BE2C (cell line): ENCODE data around the gene AURKAIP1.

Experiments
- DNase-seq: peaks from one replicate; pipeline ENCODE4 v3.0.0-alpha.2; 2020
- H3K27me3 ChIP-seq: fragments of 250-450 bp; sonication (Bioruptor Pico); 2 replicates; pipeline ENCODE4 v1.5.1; 2020; ENCODE audit warnings: mild to moderate bottlenecking
- H3K36me3 ChIP-seq: fragments of 250-450 bp; sonication (Bioruptor Pico); 2 replicates; pipeline ENCODE4 v1.5.1; 2020; ENCODE audit warnings: mild to moderate bottlenecking
- H3K4me1 ChIP-seq: fragments of 250-450 bp; sonication (Bioruptor Pico); 2 replicates; pipeline ENCODE4 v1.5.1; 2020
- H3K4me3 ChIP-seq: 2 replicates; pipeline ENCODE4 v1.5.1; 2011; ENCODE audit warnings: low read depth, low read length
- H3K9me3 ChIP-seq: fragments of 250-450 bp; sonication (Bioruptor Pico); 2 replicates; pipeline ENCODE4 v1.5.1; 2020
- CTCF ChIP-seq: IDR thresholded peaks from 2 replicates; pipeline ENCODE4 v1.5.1; 2012; ENCODE audit warnings: mild to moderate bottlenecking, low read depth, low read length

Gene AURKAIP1

DNA sequence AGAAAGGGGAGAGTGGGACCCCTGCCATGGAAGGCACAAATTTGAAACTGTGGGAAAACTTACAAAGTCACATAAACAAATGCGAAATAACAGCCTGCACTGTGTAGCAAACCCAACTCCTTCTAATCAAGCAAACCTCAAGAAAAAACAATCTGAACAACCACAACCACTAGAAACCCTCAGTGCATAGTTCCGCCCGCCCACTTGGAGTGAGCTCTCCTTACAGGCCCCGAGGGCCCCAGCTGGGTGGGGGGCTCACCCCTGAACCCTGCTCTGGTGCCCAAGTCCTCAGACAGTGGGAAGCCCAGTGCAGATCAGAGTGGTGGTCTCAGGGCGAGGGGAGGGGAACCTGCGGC lies 15.7 kb downstream of the AURKAIP1 start:
- Histone ChIP-seq H3K4me3 (no peak overlapping the region), H3K36me3 (no peaks in the 10 kb centered on the region), H3K27me3 (no peaks in the 10 kb centered on the region), H3K4me1 (peaks cover 10% of the 10 kb centered on the region), H3K9me3 (no peaks in the 10 kb centered on the region)
- no peak for TF ChIP-seq CTCF
- no peak for DNase-seq

GRCh38 chr1:1358433-1359271 lies 16.4 kb downstream of the AURKAIP1 start, which contains the start of gene MXRA8:
Gene MXRA8 (minus strand): TSS chr1:1358555. CDS start chr1:1358504, 51 bp downstream.
- H3K36me3 ChIP-seq = no peaks in the 10 kb centered on the region
- TF ChIP-seq CTCF = no peak
- H3K4me3 ChIP-seq = no peak within 1 kb of the TSS
- no peaks in the 10 kb centered on the region for H3K27me3 ChIP-seq
- H3K4me1 ChIP-seq = peaks cover 12% of the 10 kb centered on the region
- H3K9me3 ChIP-seq = no peaks in the 10 kb centered on the region
- peak; percentile 36 for DNase-seq

DNA sequence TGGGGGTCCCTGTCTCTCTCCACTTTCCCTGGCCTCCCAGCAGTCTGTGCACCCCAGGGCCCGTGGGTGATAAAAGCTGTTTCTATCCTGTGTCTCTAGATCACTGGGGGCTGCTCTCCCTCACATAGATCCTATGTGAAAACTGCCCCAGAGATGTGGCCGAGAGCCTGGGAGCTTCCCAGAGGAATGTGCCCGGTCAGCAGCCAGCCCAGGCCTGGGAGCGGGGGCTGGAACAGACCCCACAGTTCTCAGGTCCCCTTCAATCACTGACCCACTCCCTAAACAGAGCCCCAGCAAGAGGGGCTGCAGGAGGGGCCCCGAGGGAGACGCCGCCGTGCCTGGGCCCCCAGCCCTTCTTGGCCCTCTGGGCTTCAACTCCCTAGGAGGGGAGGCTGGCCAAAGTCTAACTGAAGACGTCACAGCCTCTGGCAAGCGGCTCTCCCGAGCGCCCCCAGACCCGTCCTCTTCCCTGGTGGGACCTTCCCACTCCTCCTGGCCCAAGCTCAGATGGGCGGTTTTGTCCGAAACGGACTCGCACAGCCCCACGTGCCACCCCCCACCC lies 17.1 kb downstream of the AURKAIP1 start:
- H3K9me3 ChIP-seq = no peaks in the 10 kb centered on the region
- peaks cover 19% of the 10 kb centered on the region for H3K4me1 ChIP-seq
- no peaks in the 10 kb centered on the region for H3K36me3 ChIP-seq
- no peak for TF ChIP-seq CTCF
- no peak overlapping the region for H3K4me3 ChIP-seq
- peak; percentile 11 for DNase-seq
- no peaks in the 10 kb centered on the region for H3K27me3 ChIP-seq

GRCh38 chr1:1356796-1357401 lies 18.1 kb downstream of the AURKAIP1 start:
- no peak overlapping the region for H3K4me3 ChIP-seq
- H3K36me3 ChIP-seq = no peaks in the 10 kb centered on the region
- no peaks in the 10 kb centered on the region for H3K27me3 ChIP-seq
- no peak for TF ChIP-seq CTCF
- no peaks in the 10 kb centered on the region for H3K9me3 ChIP-seq
- peaks cover 29% of the 10 kb centered on the region for H3K4me1 ChIP-seq
- DNase-seq = peak; percentile 15

DNA sequence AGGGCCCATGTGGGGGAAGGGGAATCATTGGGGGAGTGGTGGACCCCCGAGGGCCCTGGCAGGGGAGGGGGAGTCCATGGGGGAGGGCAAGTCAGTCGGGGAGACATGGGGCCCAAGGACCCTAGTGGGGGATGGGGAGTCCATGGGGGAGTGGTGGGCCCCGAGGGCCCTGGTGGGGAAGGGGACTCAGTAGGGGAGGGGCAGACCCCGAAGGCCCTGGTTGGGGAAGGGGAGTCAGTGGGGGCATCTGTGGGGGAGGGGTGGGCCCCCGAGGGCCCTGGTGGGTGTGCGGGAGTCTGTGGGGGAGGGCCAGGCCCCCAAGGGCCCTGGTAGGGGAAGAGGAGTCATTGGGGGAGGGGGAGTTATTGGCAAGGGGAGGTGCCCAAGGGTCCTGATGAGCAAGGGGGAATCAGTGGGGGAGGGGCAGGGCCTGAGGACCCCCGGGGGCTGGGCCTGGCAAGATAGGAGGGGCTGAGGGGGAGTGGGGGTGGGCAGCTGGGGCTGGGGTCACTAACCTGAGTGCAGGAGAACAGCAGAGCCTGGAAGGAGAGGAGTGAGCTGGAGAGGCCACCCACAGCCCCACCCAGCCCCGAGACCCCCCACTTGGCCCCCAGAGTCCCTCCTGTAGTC lies 18.7 kb downstream of the AURKAIP1 start:
- Histone ChIP-seq H3K4me1 (peaks cover 34% of the 10 kb centered on the region), H3K9me3 (no peaks in the 10 kb centered on the region), H3K4me3 (no peak overlapping the region), H3K27me3 (no peaks in the 10 kb centered on the region), H3K36me3 (no peaks in the 10 kb centered on the region)
- no peak for TF ChIP-seq CTCF
- DNase-seq = no peak
